GM23338 (cell line): ENCODE results near the gene CD164. TPM values are rescaled to one million over a fixed set of nuclear protein-coding genes. Genes with fewer than 3 reads are reported as not detected.

Experiments
- ATAC-seq: fragments of 200-7000 bp; cut with Tn5 transposase; 3 replicates; pipeline ENCODE4 v1.9.1; 2020
- DNase-seq: peaks from one replicate; pipeline ENCODE4 v3.0.0-alpha.2; 2015; ENCODE audit warnings: low spot score
- H2AFZ ChIP-seq: fragments of 200-600 bp; sonication (generic); 2 replicates; pipeline ENCODE4 v1.8.0; 2016; ENCODE audit warnings: antibody characterized with exemption, mild to moderate bottlenecking, moderate library complexity
- H3F3A ChIP-seq: fragments of 200-600 bp; sonication (generic); replicated peaks from 2 replicates; pipeline ENCODE4 v1.8.0; 2017; ENCODE audit warnings: antibody characterized with exemption, mixed run types, low read depth
- H3K27ac ChIP-seq: fragments of 200-600 bp; sonication (generic); 2 replicates; pipeline ENCODE4 v1.6.1; 2016; ENCODE audit warnings: low read depth
- H3K27me3 ChIP-seq: fragments of 200-600 bp; sonication (generic); 2 replicates; pipeline ENCODE4 v1.8.0; 2016; ENCODE audit warnings: mild to moderate bottlenecking, mixed run types, moderate library complexity; ENCODE audit not compliant: insufficient read depth
- H3K36me3 ChIP-seq: fragments of 200-600 bp; sonication (generic); 2 replicates; pipeline ENCODE4 v1.8.0; 2016; ENCODE audit warnings: mild to moderate bottlenecking; ENCODE audit not compliant: insufficient read depth
- H3K4me1 ChIP-seq: fragments of 200-600 bp; sonication (generic); 2 replicates; pipeline ENCODE4 v1.8.0; 2016; ENCODE audit warnings: mild to moderate bottlenecking, moderate library complexity; ENCODE audit not compliant: insufficient read depth
- H3K4me2 ChIP-seq: fragments of 200-600 bp; sonication (generic); 2 replicates; pipeline ENCODE4 v1.7.1; 2017; ENCODE audit warnings: mixed run types
- H3K4me3 ChIP-seq: fragments of 200-600 bp; sonication (generic); 2 replicates; pipeline ENCODE4 v1.6.1; 2016; ENCODE audit warnings: mixed run types
- H3K79me2 ChIP-seq: fragments of 200-600 bp; sonication (generic); replicated peaks from 2 replicates; pipeline ENCODE4 v1.8.0; 2017; ENCODE audit warnings: mild to moderate bottlenecking; ENCODE audit not compliant: insufficient read depth
- H3K9me2 ChIP-seq: fragments of 200-600 bp; sonication (generic); 2 replicates; pipeline ENCODE4 v1.8.0; 2017; ENCODE audit not compliant: insufficient read depth
- H4K20me1 ChIP-seq: fragments of 200-600 bp; sonication (generic); replicated peaks from 2 replicates; pipeline ENCODE4 v1.8.0; 2017; ENCODE audit warnings: mild to moderate bottlenecking; ENCODE audit not compliant: insufficient read depth
- H3K27ac Mint-ChIP-seq: 2 replicates; pipeline ENCODE4 v1.8.0; 2020; ENCODE audit warnings: inconsistent platforms, mild to moderate bottlenecking, moderate library complexity, mixed read lengths
- H3K27me3 Mint-ChIP-seq: 3 replicates; pipeline ENCODE4 v1.8.0; 2022; ENCODE audit warnings: low read depth, mild to moderate bottlenecking, moderate library complexity, mixed read lengths, inconsistent platforms; ENCODE audit not compliant: insufficient read depth, poor library complexity
- H3K36me3 Mint-ChIP-seq: 3 replicates; pipeline ENCODE4 v1.8.0; 2021; ENCODE audit warnings: low read depth, mild to moderate bottlenecking, inconsistent platforms, moderate library complexity, mixed read lengths
- H3K4me1 Mint-ChIP-seq: 3 replicates; pipeline ENCODE4 v1.8.0; 2020; ENCODE audit warnings: mild to moderate bottlenecking, inconsistent platforms, mixed read lengths
- H3K4me3 Mint-ChIP-seq: 3 replicates; pipeline ENCODE4 v1.8.0; 2021; ENCODE audit warnings: moderate library complexity, mild to moderate bottlenecking, inconsistent platforms, mixed read lengths
- H3K9me3 Mint-ChIP-seq: 3 replicates; pipeline ENCODE4 v1.8.0; 2020; ENCODE audit warnings: moderate library complexity, mild to moderate bottlenecking, inconsistent platforms, mixed read lengths
- CREB1 ChIP-seq: fragments of 250-450 bp; sonication (Bioruptor Pico); IDR thresholded peaks from 2 replicates; pipeline ENCODE4 v1.5.0; 2020; ENCODE audit warnings: low read depth, mild to moderate bottlenecking, moderate library complexity
- CTCF ChIP-seq, 2 experiments: fragments of 200-600 bp in 1 of 2; sonication (generic) in 1 of 2; conservative IDR thresholded peaks; 2 replicates each; pipeline versions ENCODE4 v1.5.1 to v1.6.1; 2016 to 2017; ENCODE audit warnings: antibody characterized with exemption in 2 of 2, low read depth in 2 of 2, mild to moderate bottlenecking in 2 of 2, moderate library complexity in 1 of 2
- ETS1 ChIP-seq: IDR thresholded peaks from 2 replicates; pipeline ENCODE4 v1.6.1; 2016; ENCODE audit warnings: antibody characterized with exemption
- EZH2 ChIP-seq: fragments of 200-600 bp; sonication (generic); IDR thresholded peaks from one replicate; pipeline ENCODE4 v1.8.0; 2017; ENCODE audit warnings: antibody characterized with exemption, mild to moderate bottlenecking, low read depth; ENCODE audit not compliant: unreplicated experiment
- EZH2phosphoT487 ChIP-seq: fragments of 200-600 bp; sonication (generic); IDR thresholded peaks from one replicate; pipeline ENCODE4 v1.8.1; 2018; ENCODE audit warnings: antibody characterized with exemption; ENCODE audit not compliant: unreplicated experiment
- JUNB ChIP-seq: IDR thresholded peaks from one replicate; pipeline ENCODE4 v1.6.1; 2016; ENCODE audit warnings: antibody characterized with exemption; ENCODE audit not compliant: unreplicated experiment
- NANOG ChIP-seq: IDR thresholded peaks from 2 replicates; pipeline ENCODE4 v1.6.1; 2016; ENCODE audit warnings: antibody characterized with exemption, borderline replicate concordance
- POLR2AphosphoS5 ChIP-seq: IDR thresholded peaks from 2 replicates; pipeline ENCODE4 v1.6.1; 2016; ENCODE audit warnings: antibody characterized with exemption, low read depth
- REST ChIP-seq: IDR thresholded peaks from one replicate; pipeline ENCODE4 v1.6.1; 2018; ENCODE audit warnings: antibody characterized with exemption; ENCODE audit not compliant: unreplicated experiment
- STAT1 ChIP-seq: IDR thresholded peaks from one replicate; pipeline ENCODE4 v1.6.1; 2016; ENCODE audit warnings: antibody characterized with exemption; ENCODE audit not compliant: unreplicated experiment
- ZNF331 ChIP-seq: fragments of 250-450 bp; sonication (Bioruptor Pico); IDR thresholded peaks from 2 replicates; pipeline ENCODE4 v1.5.0; 2020; ENCODE audit warnings: low read depth, mild to moderate bottlenecking, moderate library complexity
- ZNF462 ChIP-seq: fragments of 250-450 bp; sonication (Bioruptor Pico); IDR thresholded peaks from 2 replicates; pipeline ENCODE4 v1.5.0; 2020; ENCODE audit warnings: mild to moderate bottlenecking, moderate library complexity
- long read RNA-seq: library from polyadenylated mRNA; unstranded; transcript quantifications from one replicate; pipeline ENCODE4 v2.0.0, GENCODE V29; 2020; ENCODE audit not compliant: unreplicated experiment
- polyA plus RNA-seq: library from polyadenylated mRNA; unstranded; fragments of >200 nt; fragmentation: Nextera tagmentation; extraction: Ambion mirVana; gene quantifications from 2 replicates; pipeline ENCODE4 v1.2.1, GENCODE V29; 2016
- total RNA-seq: library from RNA; depleted of rRNA; stranded (reverse); fragments of >200 nt; shearing (Covaris generic); gene quantifications from 2 replicates; pipeline ENCODE4 v1.2.3, GENCODE V29; 2014; rRNA removed

Gene CD164
- total RNA-seq (81.0 and 103 TPM in 2 replicates), polyA plus RNA-seq (64.4 and 83.8 TPM in 2 replicates)
- long read RNA-seq, transcript CD164-202 (6 exons, 3,365 nt) = major isoform, 21 of 25 reads
- long read RNA-seq, partial matches to known transcripts = 0 of 25 reads
- long read RNA-seq, other reads (novel, unspliced or antisense) = 1 of 25 reads

- H3K27me3 Mint-ChIP-seq = peaks cover 10% of the 10 kb centered on the region
- Histone ChIP-seq H3K36me3 (peaks cover 9% of the 10 kb centered on the region), H4K20me1 (peaks cover 33% of the 10 kb centered on the region), H3F3A (no peaks in the 10 kb centered on the region), H3K4me2 (peak within 1 kb of the TSS; percentile 82), H3K4me1 (peaks cover 18% of the 10 kb centered on the region), H3K9me2 (no peaks in the 10 kb centered on the region), H3K4me3 (peak within 1 kb of the TSS; percentile 78), H2AFZ (peak within 1 kb of the TSS; percentile 80), H3K27ac (peak within 1 kb of the TSS; percentile 88), H3K27me3 (no peaks in the 10 kb centered on the region), H3K79me2 (peaks cover 48% of the 10 kb centered on the region)
- TF ChIP-seq JUNB = no peak
- 0 out of 2 replicates have a peak, but pooled peaks have one; percentile 18 for TF ChIP-seq ETS1
- TF ChIP-seq CREB1 (CRISPR knock-in tag) = peak; percentile 67
- TF ChIP-seq STAT1 = no peak
- no peak for TF ChIP-seq REST
- no peak for TF ChIP-seq ZNF462 (CRISPR knock-in tag)
- no peak for TF ChIP-seq CTCF (conservative IDR thresholded peaks at IDR 0.05; ENCODE audit: low read depth in 2 of 2)
- no peak for TF ChIP-seq NANOG
- peak; percentile 89 for TF ChIP-seq POLR2AphosphoS5
- no peak for TF ChIP-seq EZH2
- TF ChIP-seq ZNF331 (CRISPR knock-in tag) = no peak
- TF ChIP-seq EZH2phosphoT487 = no peak
- peak; percentile 98 for DNase-seq
- peak; percentile 72 for ATAC-seq
- H3K9me3 Mint-ChIP-seq = no peaks in the 10 kb centered on the region
- peaks cover 29% of the 10 kb centered on the region for H3K4me1 Mint-ChIP-seq
- H3K4me3 Mint-ChIP-seq = peak within 1 kb of the TSS; percentile 89
- peak within 1 kb of the TSS; percentile 100 for H3K27ac Mint-ChIP-seq
- peaks cover 20% of the 10 kb centered on the region for H3K36me3 Mint-ChIP-seq
Observed at GRCh38 chr6:109381747-109382575, at the start of gene CD164. CD164 (minus strand) TSS chr6:109382467; CDS start chr6:109382378, 89 bp downstream.
